GM12878 (cell line): ENCODE data around the gene TBC1D5. TPM values are rescaled to one million over a fixed set of nuclear protein-coding genes. Genes with fewer than 3 reads are reported as not detected.

Experiments used
- ATAC-seq: fragments of 200-7000 bp; cut with Tn5 transposase; 3 replicates; pipeline ENCODE4 v1.9.1; 2020; ENCODE audit warnings: mild to moderate bottlenecking, moderate library complexity
- BruUV-seq: library from RNA; stranded (reverse); fragments of 400-500 nt; replicated peaks from 2 replicates; lab custom pipeline; 2021; lab: Mats Ljungman, UMichigan
- CTCF ChIA-PET: fragments of 300-600 bp; sonication (Branson Sonifier 250); formaldehyde crosslinking; extraction: SDS; loops from one replicate; lab custom pipeline; 2021; ENCODE audit warnings: inconsistent platforms; lab: Yijun Ruan, JAX
- POLR2A ChIA-PET: fragments of 350-600 bp; formaldehyde crosslinking; extraction: SDS; loops from one replicate; lab custom pipeline; 2021; ENCODE audit warnings: inconsistent platforms; lab: Charles Lee
- RAD21 ChIA-PET: fragments of 300-600 bp; sonication (Branson Sonifier 250); formaldehyde crosslinking; loops from one replicate; lab custom pipeline; 2023; ENCODE audit warnings: antibody characterized with exemption; ENCODE audit not compliant: unreplicated experiment; lab: Charles Lee
- SMC1A ChIA-PET: fragments of 300-600 bp; sonication (Branson Sonifier 250); formaldehyde crosslinking; loops from one replicate; lab custom pipeline; 2023; ENCODE audit not compliant: unreplicated experiment, uncharacterized antibody; lab: Charles Lee
- DNase-seq: peaks from one replicate; pipeline ENCODE4 v3.0.0-alpha.2; 2011; ENCODE audit warnings: low read depth, low spot score
- FAIRE-seq: peaks from 3 replicates; lab custom pipeline; 2011; peaks lifted over from hg19 to GRCh38; lab: Jason Lieb, UNC
- H2AFZ ChIP-seq: 2 replicates; pipeline ENCODE4 v1.6.0; 2011; ENCODE audit warnings: low read depth, low read length, control low read depth; ENCODE audit not compliant: control insufficient read depth
- H3K27ac ChIP-seq: 2 replicates; pipeline ENCODE4 v1.5.1; 2011; ENCODE audit warnings: control low read depth; ENCODE audit not compliant: control insufficient read depth, insufficient read depth
- H3K27me3 ChIP-seq, 2 experiments: replicated peaks in 1 of 2; 2 replicates each; pipeline versions ENCODE4 v1.6.0 to v1.6.1; 2011; ENCODE audit warnings: low read length in 1 of 2; ENCODE audit not compliant: control insufficient read depth in 2 of 2, insufficient read depth in 2 of 2
- H3K36me3 ChIP-seq, 2 experiments: 2 replicates each; pipeline ENCODE4 v1.5.1; 2011; ENCODE audit warnings: low read length in 1 of 2; ENCODE audit not compliant: control insufficient read depth in 2 of 2, insufficient read depth in 2 of 2
- H3K4me1 ChIP-seq: 2 replicates; pipeline ENCODE4 v1.6.1; 2011; ENCODE audit warnings: mild to moderate bottlenecking, low read length, moderate library complexity, mixed read lengths; ENCODE audit not compliant: control insufficient read depth, insufficient read depth
- H3K4me2 ChIP-seq: 2 replicates; pipeline ENCODE4 v1.6.0; 2011; ENCODE audit warnings: control low read depth; ENCODE audit not compliant: control insufficient read depth, insufficient read depth
- H3K4me3 ChIP-seq: fragments of 200-600 bp; sonication (generic); 2 replicates; pipeline ENCODE4 v1.5.1; 2016
- H3K79me2 ChIP-seq: 2 replicates; pipeline ENCODE4 v1.6.0; 2011; ENCODE audit warnings: low read length; ENCODE audit not compliant: control insufficient read depth, insufficient read depth
- H3K9ac ChIP-seq: 2 replicates; pipeline ENCODE4 v1.8.0; 2011; ENCODE audit warnings: low read length, control low read depth, mixed read lengths; ENCODE audit not compliant: control insufficient read depth, insufficient read depth
- H3K9me3 ChIP-seq: replicated peaks from 3 replicates; pipeline ENCODE4 v1.5.1; 2011; ENCODE audit warnings: mild to moderate bottlenecking, low read length; ENCODE audit not compliant: control insufficient read depth, insufficient read depth
- H4K20me1 ChIP-seq: 2 replicates; pipeline ENCODE4 v1.6.0; 2011; ENCODE audit not compliant: control insufficient read depth, insufficient read depth
- BCLAF1 ChIP-seq: fragments of 450-650 bp; IDR thresholded peaks from 2 replicates; pipeline ENCODE4 v1.6.1; 2017; ENCODE audit warnings: antibody characterized with exemption, mild to moderate bottlenecking, moderate library complexity
- CBX5 ChIP-seq: sonication (generic); IDR thresholded peaks from 2 replicates; pipeline ENCODE4 v1.6.1; 2016; ENCODE audit warnings: low read depth, moderate library complexity, mild to moderate bottlenecking, inconsistent platforms
- EGR1 ChIP-seq, 2 experiments: IDR thresholded peaks; 1 replicate in 1 of 2; 2 replicates in 1 of 2; pipeline ENCODE4 v1.6.1; 2011 to 2012; ENCODE audit warnings: low read depth in 2 of 2, low read length in 2 of 2, borderline replicate concordance in 1 of 2, mild to moderate bottlenecking in 1 of 2, moderate library complexity in 1 of 2
- MLLT1 ChIP-seq: fragments of 450-650 bp; IDR thresholded peaks from 2 replicates; pipeline ENCODE4 v1.6.1; 2016; ENCODE audit warnings: mild to moderate bottlenecking
- NBN ChIP-seq: fragments of 450-650 bp; IDR thresholded peaks from 2 replicates; pipeline ENCODE4 v1.6.1; 2016
- NR2C2 ChIP-seq: IDR thresholded peaks from 2 replicates; pipeline ENCODE4 v1.6.1; 2011; ENCODE audit warnings: borderline replicate concordance, low read depth; ENCODE audit not compliant: control insufficient read depth, insufficient read length
- NR2F1 ChIP-seq: fragments of 450-650 bp; conservative IDR thresholded peaks from 2 replicates; pipeline ENCODE4 v1.6.1; 2017; ENCODE audit warnings: mild to moderate bottlenecking
- PAX8 ChIP-seq: fragments of 450-650 bp; IDR thresholded peaks from 2 replicates; pipeline ENCODE4 v1.6.1; 2017; ENCODE audit warnings: mild to moderate bottlenecking, moderate library complexity
- RUNX3 ChIP-seq: IDR thresholded peaks from 2 replicates; pipeline ENCODE4 v1.6.1; 2012; ENCODE audit warnings: low read length, inconsistent platforms
- SPI1 ChIP-seq: IDR thresholded peaks from 2 replicates; pipeline ENCODE4 v1.6.1; 2011; ENCODE audit warnings: low read depth, mild to moderate bottlenecking, low read length, moderate library complexity, borderline replicate concordance; ENCODE audit not compliant: insufficient read depth
- SREBF2 ChIP-seq: IDR thresholded peaks from 2 replicates; pipeline ENCODE4 v1.6.1; 2012; ENCODE audit warnings: mild to moderate bottlenecking, low read length
- TAF1 ChIP-seq: IDR thresholded peaks from 2 replicates; pipeline ENCODE4 v1.6.1; 2011; ENCODE audit warnings: mild to moderate bottlenecking, low read depth, low read length, borderline replicate concordance
- TCF3 ChIP-seq: IDR thresholded peaks from 2 replicates; pipeline ENCODE4 v1.6.1; 2012; ENCODE audit warnings: low read depth, mild to moderate bottlenecking, low read length, borderline replicate concordance; ENCODE audit not compliant: insufficient read depth
- WGBS: methylation state at CpG from one replicate; pipeline ENCODE4 v1.1.6; 2016; ENCODE audit warnings: low lambda C conversion rate; ENCODE audit not compliant: insufficient replicate concordance, insufficient coverage; ENCODE audit errors: missing lambda C conversion rate; 5-methylcytosine and 5-hydroxymethylcytosine counted together
- in situ Hi-C: fragments of 300-500 bp; cut with MboI; formaldehyde crosslinking; loops from 9 replicates; pipeline ENCODE4 v1.14.3; 2018; ENCODE audit warnings: mixed read lengths
- intact Hi-C: fragments of 100-400 bp; cut with micrococcal nuclease; formaldehyde crosslinking; loops from one replicate; pipeline ENCODE4 v1.14.2; 2022; ENCODE audit not compliant: unreplicated experiment
- polyA plus RNA-seq, 11 experiments: library from polyadenylated mRNA; depleted of rRNA in 4 of 11; unstranded in 6 of 11; stranded (reverse) in 5 of 11; fragments of >200 nt; fragmentation: Nextera tagmentation in 4 of 11; fragmentation: Illumina TruSeq in 1 of 11; extraction: Ambion mirVana in 4 of 11; extraction: Trizol in 1 of 11; gene quantifications; 1 replicate in 1 of 11; 2 replicates in 10 of 11; pipeline versions ENCODE4 v1.2.1 to v1.2.3, GENCODE V29; 2011 to 2016; ENCODE audit warnings: inconsistent platforms in 2 of 11, missing spikeins in 2 of 11, low read depth in 1 of 11
- total RNA-seq, 4 experiments: library from RNA; depleted of rRNA in 3 of 4; stranded (reverse); fragments of >200 nt in 3 of 4; fragmentation: Illumina TruSeq in 1 of 4; extraction: Trizol in 1 of 4; gene quantifications; 2 replicates each; pipeline versions ENCODE4 v1.2.1 to v1.2.3, GENCODE V29; 2013 to 2021

Gene TBC1D5
- total and polyA plus RNA-seq, 10 of the 15 experiments (the other 5 are each of a cell fraction or from before 2014, with no cell fraction given) = 5.5 to 61.0 (median 43.8) TPM

- Histone ChIP-seq H3K9me3 (no peaks in the 10 kb centered on the region), H3K27me3 (no peaks in the 10 kb centered on the region), H4K20me1 (no peaks in the 10 kb centered on the region)
- FAIRE-seq = peak; percentile 72
- intact Hi-C loops = no loop called here
- RAD21 ChIA-PET = interaction anchor here (1.2 kb wide), 1 partner anchor 12 kb away, joined by 6 read pairs; no protein-coding TSS in a partner anchor
- POLR2A ChIA-PET = interaction anchor here (0.8 kb wide), 1 partner anchor 9 kb away, joined by 3 read pairs; no protein-coding TSS in a partner anchor
- DNase-seq = no peak
- TF ChIP-seq SPI1 (peak; percentile 38; the same call in 1 of the 2 replicates), CBX5 (no peak), RUNX3 (peak; percentile 91)
- TF ChIP-seq, all 136 proteins: peak for 2
- no peak overlapping the region for H3K27ac ChIP-seq
- no peaks in the 10 kb centered on the region for H3K36me3 ChIP-seq
- no peak overlapping the region for H3K9ac ChIP-seq
- no peaks in the 10 kb centered on the region for H3K79me2 ChIP-seq
- SMC1A ChIA-PET = interaction anchor here (1.9 kb wide), 1 partner anchor 8 kb away, joined by 9 read pairs; no protein-coding TSS in a partner anchor
- CTCF ChIA-PET = interaction anchor here (0.9 to 1.0 kb wide), 2 partner anchors 11 to 85 kb away, joined by 3 to 4 read pairs; no protein-coding TSS in a partner anchor
- no peak overlapping the region for H2AFZ ChIP-seq
- 86% methylated on average over 1 of the region's 1 CpG for WGBS
- no peaks in the 10 kb centered on the region for H3K4me1 ChIP-seq
- BruUV-seq = no TSS peak
- in situ Hi-C loops = no loop called here
- H3K4me3 ChIP-seq = no peak overlapping the region
- peak; percentile 52 for ATAC-seq
- H3K4me2 ChIP-seq = 0 out of 2 replicates have a peak overlapping the region, but pooled peaks have one; percentile 7
Observed at GRCh38 chr3:17755836-17756235, 13.4 kb upstream of the TBC1D5 start.

GRCh38 chr3:17753632-17753992 is 11.2 kb upstream of the TBC1D5 start:
- H3K4me2 ChIP-seq = no peak overlapping the region
- H3K4me3 ChIP-seq = no peak overlapping the region
- no peak overlapping the region for H3K27ac ChIP-seq
- ChIA-PET RAD21 (no interaction called here), CTCF (interaction anchor here (1.0 kb wide), 1 partner anchor 9 kb away, joined by 3 read pairs; no protein-coding TSS in a partner anchor), SMC1A (interaction anchor here (1.6 kb wide), 1 partner anchor 13 kb away, joined by 3 read pairs; no protein-coding TSS in a partner anchor), POLR2A (no interaction called here)
- no peaks in the 10 kb centered on the region for H3K79me2 ChIP-seq
- H4K20me1 ChIP-seq = no peaks in the 10 kb centered on the region
- no peak for TF ChIP-seq BCLAF1
- TF ChIP-seq NBN = no peak
- TF ChIP-seq TCF3 = no peak
- no peak for TF ChIP-seq NR2C2
- TF ChIP-seq MLLT1 = no peak
- TF ChIP-seq PAX8 = no peak
- no peak for TF ChIP-seq NR2F1
- no peak for TF ChIP-seq TAF1
- no peak for TF ChIP-seq RUNX3
- no peak for TF ChIP-seq EGR1 (IDR thresholded peaks at IDR 0.05; ENCODE audit: borderline replicate concordance in 1 of 2, low read depth in 2 of 2, low read length in 2 of 2)
- no peak for TF ChIP-seq SREBF2
- in situ Hi-C loops = no loop called here
- intact Hi-C loops = no loop called here
- no peak overlapping the region for H2AFZ ChIP-seq
- FAIRE-seq (no peak), DNase-seq (no peak), ATAC-seq (no peak)
- no TSS peak for BruUV-seq
- H3K9me3 ChIP-seq = no peaks in the 10 kb centered on the region
- no peaks in the 10 kb centered on the region for H3K27me3 ChIP-seq
- no peaks in the 10 kb centered on the region for H3K36me3 ChIP-seq
- H3K4me1 ChIP-seq = peaks cover 9% of the 10 kb centered on the region
- no peak overlapping the region for H3K9ac ChIP-seq
- 92% methylated on average over 1 of the region's 1 CpG for WGBS
